Activated naive CD8-positive, alpha-beta T cell (primary cell): ENCODE data around the gene EXOC3L4.
"Not testable (repeated sequence)": the region's sequence is repeated elsewhere in the genome, so short reads cannot be mapped to it uniquely, and the experiment has no call there.

ENCODE experiments used
- H3K27ac Mint-ChIP-seq: one replicate; pipeline ENCODE4 v1.8.0; 2021; ENCODE audit warnings: mixed read lengths
- H3K27me3 Mint-ChIP-seq: one replicate; pipeline ENCODE4 v1.8.0; 2021; ENCODE audit warnings: mixed read lengths
- H3K36me3 Mint-ChIP-seq: one replicate; pipeline ENCODE4 v1.8.0; 2021; ENCODE audit warnings: mixed read lengths
- H3K4me1 Mint-ChIP-seq: one replicate; pipeline ENCODE4 v1.8.0; 2021; ENCODE audit warnings: low read depth, mixed read lengths
- H3K4me3 Mint-ChIP-seq: one replicate; pipeline ENCODE4 v1.8.0; 2021; ENCODE audit warnings: mild to moderate bottlenecking, mixed read lengths
- H3K9me3 Mint-ChIP-seq: one replicate; pipeline ENCODE4 v1.8.0; 2021; ENCODE audit warnings: low read depth, mixed read lengths

EXOC3L4 gene

GRCh38 chr14:103094406-103095209 is at the start of gene EXOC3L4:
Gene EXOC3L4, plus strand, starts transcription at chr14:103094725. Its CDS starts 5,495 bp downstream, at chr14:103100220.
- peaks cover 3% of the 10 kb centered on the region for H3K4me1 Mint-ChIP-seq
- no peaks in the 10 kb centered on the region for H3K27me3 Mint-ChIP-seq
- H3K27ac Mint-ChIP-seq = no peak within 1 kb of the TSS
- H3K9me3 Mint-ChIP-seq = no peaks in the 10 kb centered on the region
- H3K36me3 Mint-ChIP-seq = no peaks in the 10 kb centered on the region
- no peak within 1 kb of the TSS for H3K4me3 Mint-ChIP-seq

DNA sequence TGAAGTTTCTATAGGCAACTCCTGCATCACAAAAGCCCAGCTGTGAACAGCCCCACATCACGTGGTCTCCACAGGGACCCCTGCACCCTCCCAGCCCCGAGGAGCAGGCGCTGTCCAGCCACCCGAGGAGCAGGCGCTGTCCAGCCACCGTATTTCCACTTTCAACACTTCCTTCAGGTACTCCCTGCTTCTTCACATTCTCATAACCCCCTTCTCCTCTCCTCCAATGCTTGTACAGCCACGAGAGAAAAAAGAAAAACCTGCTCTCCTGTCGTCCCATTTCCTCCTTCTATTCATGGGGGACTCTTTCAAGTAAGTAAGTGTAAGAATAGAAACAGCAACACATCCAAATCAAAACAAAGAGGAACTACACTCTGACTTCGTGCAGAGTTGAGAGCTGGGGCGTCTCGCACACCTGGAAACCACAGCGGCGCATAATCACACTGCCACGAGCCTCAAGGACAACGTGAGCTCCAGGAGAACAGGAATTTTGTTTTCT is 49.1 kb upstream of the EXOC3L4 start:
- Mint-ChIP-seq H3K27ac (no peak overlapping the region), H3K4me1 (peaks cover 13% of the 10 kb centered on the region), H3K27me3 (peaks cover 1% of the 10 kb centered on the region), H3K9me3 (no peaks in the 10 kb centered on the region), H3K4me3 (peak overlapping the region; percentile 62), H3K36me3 (peaks cover 11% of the 10 kb centered on the region)

GRCh38 chr14:103047453-103047852 is 47.1 kb upstream of the EXOC3L4 start:
- not testable (repeated sequence) for H3K9me3 Mint-ChIP-seq, H3K4me3 Mint-ChIP-seq, H3K36me3 Mint-ChIP-seq, H3K27ac Mint-ChIP-seq, H3K27me3 Mint-ChIP-seq
- peaks cover 13% of the 10 kb centered on the region for H3K4me1 Mint-ChIP-seq

GRCh38 chr14:103050935-103051334 is 43.6 kb upstream of the EXOC3L4 start:
- no peak overlapping the region for H3K27ac Mint-ChIP-seq
- H3K27me3 Mint-ChIP-seq = peaks cover 1% of the 10 kb centered on the region
- no peak overlapping the region for H3K4me3 Mint-ChIP-seq
- H3K4me1 Mint-ChIP-seq = peaks cover 10% of the 10 kb centered on the region
- H3K36me3 Mint-ChIP-seq = peaks cover 3% of the 10 kb centered on the region
- no peaks in the 10 kb centered on the region for H3K9me3 Mint-ChIP-seq

DNA sequence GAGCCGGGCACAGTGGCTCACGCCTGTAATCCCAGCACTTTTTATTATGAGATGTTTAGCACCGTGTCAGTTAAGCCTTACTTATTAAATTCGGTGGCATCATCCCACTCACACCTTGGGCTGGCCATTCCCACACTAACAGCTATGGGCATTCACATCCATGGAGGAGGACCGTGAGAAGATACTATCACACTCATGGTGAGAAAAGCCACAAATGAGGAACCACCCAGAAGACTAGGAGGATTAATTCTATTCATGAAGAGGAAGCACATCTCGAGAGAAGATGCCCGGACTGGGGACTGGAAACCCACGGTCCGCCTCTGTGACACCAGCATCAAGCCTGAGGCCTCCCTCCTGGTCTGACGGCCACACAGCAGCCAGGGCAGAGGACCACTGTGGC is 42.1 kb upstream of the EXOC3L4 start:
- H3K36me3 Mint-ChIP-seq = peaks cover under 1% of the 10 kb centered on the region
- no peaks in the 10 kb centered on the region for H3K9me3 Mint-ChIP-seq
- no peak overlapping the region for H3K27ac Mint-ChIP-seq
- H3K27me3 Mint-ChIP-seq = no peaks in the 10 kb centered on the region
- H3K4me1 Mint-ChIP-seq = peaks cover 8% of the 10 kb centered on the region
- no peak overlapping the region for H3K4me3 Mint-ChIP-seq

- H3K9me3 Mint-ChIP-seq = no peaks in the 10 kb centered on the region
- peaks cover 10% of the 10 kb centered on the region for H3K4me1 Mint-ChIP-seq
- H3K27ac Mint-ChIP-seq = no peak overlapping the region
- H3K27me3 Mint-ChIP-seq = peaks cover 3% of the 10 kb centered on the region
- H3K4me3 Mint-ChIP-seq = peak overlapping the region; percentile 77
- no peaks in the 10 kb centered on the region for H3K36me3 Mint-ChIP-seq
These were observed 38.8 kb upstream of the EXOC3L4 start for GRCh38 chr14:103055695-103056094.

DNA sequence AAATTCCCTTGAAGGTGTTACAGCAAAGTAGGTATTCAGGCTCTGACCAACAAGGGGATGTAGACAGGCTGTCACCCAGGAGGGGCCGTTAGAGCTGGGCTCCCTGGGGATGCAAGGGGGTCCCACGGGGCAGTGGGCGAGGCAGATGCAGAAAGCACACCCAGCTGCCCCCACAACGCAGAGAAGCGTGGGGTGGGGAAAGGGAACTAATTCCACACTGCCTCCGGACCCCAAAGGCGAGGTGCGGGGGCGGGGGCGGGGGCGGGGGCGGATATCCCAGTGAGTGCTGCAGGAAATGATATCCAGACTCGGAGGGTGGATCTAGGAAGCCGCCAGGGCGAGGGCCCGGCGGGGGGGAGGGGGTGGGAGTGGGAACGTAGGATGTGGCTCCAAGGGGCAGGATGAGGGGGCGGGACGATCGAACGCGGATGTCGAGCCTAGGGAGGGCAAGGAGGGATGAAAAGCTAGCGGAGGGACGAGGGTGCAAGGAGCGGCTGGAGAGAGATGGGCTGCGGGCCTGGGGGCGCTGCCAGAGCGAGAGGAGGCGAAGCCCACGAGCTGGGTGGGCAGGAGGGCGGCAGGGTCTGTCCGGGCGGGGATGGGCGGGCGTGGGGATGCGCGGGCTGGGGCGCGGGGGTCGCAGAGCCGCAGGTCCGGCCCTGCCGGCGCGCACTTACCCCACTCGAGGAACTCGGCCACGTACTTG is 38.0 kb upstream of the EXOC3L4 start:
- Mint-ChIP-seq H3K9me3 (no peaks in the 10 kb centered on the region), H3K27me3 (peaks cover 3% of the 10 kb centered on the region), H3K36me3 (no peaks in the 10 kb centered on the region), H3K27ac (no peak overlapping the region), H3K4me1 (peaks cover 10% of the 10 kb centered on the region), H3K4me3 (peak overlapping the region; percentile 77)

DNA sequence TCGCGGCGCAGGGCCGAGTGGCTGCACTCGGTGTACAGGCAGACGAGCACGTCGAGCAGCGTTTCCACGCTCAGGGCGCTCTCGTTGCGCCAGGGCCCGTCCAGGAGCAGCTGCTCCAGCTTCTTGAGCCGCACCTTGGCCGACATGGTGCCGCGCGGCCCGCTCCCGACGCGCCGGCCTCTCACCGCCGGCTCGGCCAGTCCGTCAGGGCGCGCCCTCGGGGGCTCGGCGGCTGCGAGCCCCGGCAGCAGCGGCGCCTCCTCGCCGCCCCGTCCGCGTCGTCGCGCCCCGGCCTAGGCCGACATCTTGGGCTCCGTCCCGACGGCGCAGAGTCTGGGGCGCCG is 37.5 kb upstream of the EXOC3L4 start:
- no peaks in the 10 kb centered on the region for H3K9me3 Mint-ChIP-seq
- H3K4me3 Mint-ChIP-seq = no peak overlapping the region
- H3K27me3 Mint-ChIP-seq = peaks cover 3% of the 10 kb centered on the region
- no peaks in the 10 kb centered on the region for H3K36me3 Mint-ChIP-seq
- peaks cover 10% of the 10 kb centered on the region for H3K4me1 Mint-ChIP-seq
- H3K27ac Mint-ChIP-seq = no peak overlapping the region

- Mint-ChIP-seq H3K27me3 (peaks cover 3% of the 10 kb centered on the region), H3K4me1 (peaks cover 10% of the 10 kb centered on the region), H3K27ac (no peak within 1 kb of the TSS)
These were observed 37.0 kb upstream of the EXOC3L4 start, which contains the start of gene CDC42BPB for GRCh38 chr14:103057372-103058163. Gene CDC42BPB, minus strand, starts transcription at chr14:103057549. Its CDS starts 376 bp downstream, at chr14:103057173.

GRCh38 chr14:103058164-103059055 is 36.1 kb upstream of the EXOC3L4 start:
- Mint-ChIP-seq H3K4me1 (peaks cover 10% of the 10 kb centered on the region), H3K27ac (no peak overlapping the region), H3K27me3 (peaks cover 3% of the 10 kb centered on the region), H3K9me3 (no peaks in the 10 kb centered on the region), H3K4me3 (peak overlapping the region; percentile 71), H3K36me3 (no peaks in the 10 kb centered on the region)

More at GRCh38 chr14:103057372-103058163, 37.0 kb upstream of the EXOC3L4 start, which contains the start of gene CDC42BPB:
- no peaks in the 10 kb centered on the region for H3K36me3 Mint-ChIP-seq
- peak within 1 kb of the TSS; percentile 77 for H3K4me3 Mint-ChIP-seq
- no peaks in the 10 kb centered on the region for H3K9me3 Mint-ChIP-seq

DNA sequence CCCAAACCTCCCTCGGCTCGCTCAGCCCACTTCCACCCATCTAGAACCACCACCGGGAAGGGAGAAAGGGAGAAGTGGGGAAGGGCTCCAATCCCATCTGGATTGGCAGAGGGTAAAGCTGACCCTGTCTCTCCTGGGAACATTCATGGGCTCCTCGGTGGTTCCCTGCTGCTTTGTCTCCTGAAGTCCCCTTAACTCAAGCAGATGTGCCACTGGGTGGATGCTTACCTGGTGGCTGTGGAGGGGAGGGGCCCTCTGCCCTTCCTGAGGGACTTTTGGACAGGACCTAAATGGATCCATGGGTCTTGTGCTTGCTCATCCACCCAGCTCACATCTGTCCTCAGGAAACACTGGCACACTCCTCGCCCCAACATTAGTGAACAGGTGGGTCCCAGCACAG is 35.0 kb upstream of the EXOC3L4 start:
- Mint-ChIP-seq H3K9me3 (no peaks in the 10 kb centered on the region), H3K4me1 (peaks cover 10% of the 10 kb centered on the region), H3K27ac (no peak overlapping the region), H3K4me3 (no peak overlapping the region), H3K27me3 (peaks cover 3% of the 10 kb centered on the region), H3K36me3 (no peaks in the 10 kb centered on the region)

DNA sequence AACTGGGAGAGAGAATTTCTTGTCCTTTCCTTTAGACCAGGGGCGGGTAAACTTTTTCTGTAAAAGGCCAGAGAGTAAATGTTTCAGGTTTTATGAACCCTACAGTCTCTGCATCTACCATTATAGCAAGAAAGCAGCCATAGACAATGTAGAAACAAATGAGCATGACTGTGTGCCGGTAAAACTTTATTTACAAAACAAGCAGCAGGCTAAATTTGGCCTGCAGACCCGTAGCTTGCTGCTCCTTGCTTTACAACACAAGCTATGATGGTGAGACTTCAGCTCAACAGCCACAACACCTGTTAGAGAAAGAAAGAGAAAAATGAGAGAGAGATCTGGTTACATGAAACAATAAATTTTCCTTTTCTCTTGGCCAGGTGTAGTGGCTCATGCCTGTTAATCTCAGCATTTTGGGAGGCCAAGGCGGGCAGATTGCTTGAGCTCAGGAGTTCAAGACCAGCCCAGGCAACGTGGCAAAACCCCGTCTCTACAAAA is 33.0 kb upstream of the EXOC3L4 start:
- Mint-ChIP-seq H3K4me1 (peaks cover 2% of the 10 kb centered on the region), H3K36me3 (no peaks in the 10 kb centered on the region), H3K9me3 (no peaks in the 10 kb centered on the region), H3K27ac (no peak overlapping the region), H3K27me3 (peaks cover 3% of the 10 kb centered on the region), H3K4me3 (no peak overlapping the region)

- H3K27ac Mint-ChIP-seq = no peak overlapping the region
- H3K4me1 Mint-ChIP-seq = no peaks in the 10 kb centered on the region
- peaks cover 3% of the 10 kb centered on the region for H3K27me3 Mint-ChIP-seq
- no peak overlapping the region for H3K4me3 Mint-ChIP-seq
- no peaks in the 10 kb centered on the region for H3K9me3 Mint-ChIP-seq
- H3K36me3 Mint-ChIP-seq = no peaks in the 10 kb centered on the region
These were observed 30.1 kb upstream of the EXOC3L4 start for GRCh38 chr14:103064436-103064835.

GRCh38 chr14:103064978-103065377 is 29.5 kb upstream of the EXOC3L4 start:
- H3K27ac Mint-ChIP-seq = no peak overlapping the region
- no peaks in the 10 kb centered on the region for H3K9me3 Mint-ChIP-seq
- no peaks in the 10 kb centered on the region for H3K36me3 Mint-ChIP-seq
- H3K4me3 Mint-ChIP-seq = no peak overlapping the region
- peaks cover 5% of the 10 kb centered on the region for H3K27me3 Mint-ChIP-seq
- H3K4me1 Mint-ChIP-seq = no peaks in the 10 kb centered on the region
